HL-60 (cell line): ENCODE data around the gene RPL21.

ENCODE experiments used
- CTCF ChIP-seq: IDR thresholded peaks from one replicate; pipeline ENCODE4 v1.5.1; 2011; ENCODE audit warnings: low read length, control low read depth, inconsistent platforms; ENCODE audit not compliant: insufficient read depth
- GABPA ChIP-seq: IDR thresholded peaks from 2 replicates; pipeline ENCODE4 v1.6.1; 2012; ENCODE audit warnings: low read depth
- POLR2AphosphoS5 ChIP-seq: IDR thresholded peaks from 2 replicates; pipeline ENCODE4 v1.6.1; 2012; ENCODE audit warnings: low read depth
- REST ChIP-seq: IDR thresholded peaks from 2 replicates; pipeline ENCODE4 v1.6.1; 2012; ENCODE audit warnings: low read depth; ENCODE audit not compliant: insufficient replicate concordance

GRCh38 chr13:27201661-27202060, 49.7 kb upstream of the RPL21 start:
- TF ChIP-seq CTCF (no peak), REST (no peak), POLR2AphosphoS5 (no peak), GABPA (no peak)
